Stimulated activated CD8-positive, alpha-beta memory T cell treated with anti-CD3 and anti-CD28 coated beads, Interleukin-15, amount 100 ng/mL, for 24 hours (primary cell): ENCODE data around the gene CLEC12A.
"Not testable (repeated sequence)": the region's sequence is repeated elsewhere in the genome, so short reads cannot be mapped to it uniquely, and the experiment has no call there.

ENCODE experiments used
- DNase-seq: peaks from one replicate; pipeline ENCODE4 v3.0.0-alpha.2; 2020; ENCODE audit warnings: low read depth

The CLEC12A gene

DNA sequence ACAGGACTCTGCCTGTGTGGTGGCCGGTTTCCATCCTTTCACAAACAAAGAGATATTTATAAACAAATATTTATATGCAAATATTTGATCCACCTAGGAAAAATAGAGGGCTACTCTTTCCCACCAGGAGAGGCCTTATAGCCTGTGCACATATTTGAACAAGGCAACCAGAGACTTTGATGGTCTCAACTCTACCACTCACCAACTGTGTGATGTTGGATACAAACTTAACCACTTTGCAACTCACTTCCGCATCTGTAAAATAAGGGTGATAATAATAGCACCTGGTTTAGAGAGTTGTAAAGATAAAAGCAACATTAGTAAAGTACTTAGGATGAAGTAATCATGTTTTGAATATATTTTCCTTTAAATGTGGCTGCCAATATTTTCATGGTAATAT lies 1.5 kb upstream of the CLEC12A start:
- no peak for DNase-seq

DNA sequence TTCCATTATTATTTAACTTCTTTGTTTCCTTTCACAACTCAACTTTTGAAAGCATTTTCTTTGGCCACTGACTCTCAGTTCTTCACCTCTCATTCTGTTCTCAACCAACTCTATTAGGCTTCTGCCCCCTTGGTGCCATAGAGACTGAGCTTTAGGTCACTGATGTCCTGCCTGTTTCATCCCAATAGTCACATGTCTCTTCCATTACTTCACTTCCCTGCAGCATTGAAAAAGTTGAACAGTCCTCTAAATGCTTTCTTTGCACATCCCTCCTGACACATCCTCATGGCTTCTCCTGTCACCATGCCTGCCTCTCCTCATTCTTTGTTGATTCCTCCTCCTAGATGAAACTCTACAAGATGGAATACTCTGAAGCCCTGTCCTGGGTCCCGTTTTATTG lies 2.7 kb downstream of the CLEC12A start:
- DNase-seq: no peak

GRCh38 chr12:9974731-9975130 lies 3.5 kb downstream of the CLEC12A start:
- DNase-seq: not testable (repeated sequence)

DNA sequence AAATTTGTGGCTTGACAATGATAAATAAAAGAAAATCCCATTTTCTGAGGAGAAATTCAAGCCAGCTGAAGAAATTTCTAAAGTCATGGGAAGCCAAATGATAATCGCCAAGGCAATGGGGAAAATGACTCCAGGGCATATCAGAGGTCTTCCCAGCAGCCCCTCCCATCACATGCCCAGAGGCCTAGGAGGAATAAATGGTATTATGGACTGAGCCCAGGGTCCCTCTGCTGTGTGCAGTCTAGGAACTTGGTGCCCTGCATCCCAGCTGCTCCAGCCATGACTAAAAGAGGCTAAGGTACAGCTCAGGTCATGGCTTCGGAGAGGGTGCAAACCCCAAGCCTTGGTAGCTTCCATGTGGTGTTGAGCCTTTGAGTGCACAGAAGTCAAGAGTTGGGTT lies 4.4 kb downstream of the CLEC12A start:
- no peak for DNase-seq

- DNase-seq: not testable (repeated sequence)
Measured at GRCh38 chr12:9976626-9977025, 5.4 kb downstream of the CLEC12A start.

- no peak for DNase-seq
Measured at GRCh38 chr12:9977916-9978315, 6.7 kb downstream of the CLEC12A start.

DNA sequence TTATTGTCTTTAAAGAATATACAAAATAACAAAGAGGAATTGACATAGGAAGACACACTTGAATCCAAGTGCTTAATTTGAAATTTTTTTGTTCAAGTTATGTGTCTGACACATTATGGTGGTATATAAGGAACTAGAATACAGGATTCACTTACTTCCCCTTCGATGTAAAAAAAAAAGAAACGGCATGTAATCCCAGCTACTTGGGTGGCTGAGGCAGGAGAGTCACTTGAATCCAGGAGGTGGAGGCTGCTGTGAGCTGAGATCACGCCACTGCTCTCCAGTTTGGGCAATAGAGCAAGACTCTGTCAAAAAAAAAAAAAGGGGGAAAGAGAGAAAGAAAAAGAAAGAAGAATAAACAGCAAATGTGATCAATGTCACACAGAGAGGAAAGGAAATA lies 8.9 kb downstream of the CLEC12A start:
- DNase-seq: no peak

GRCh38 chr12:9991876-9992275 lies 20.7 kb downstream of the CLEC12A start:
- DNase-seq: no peak

DNA sequence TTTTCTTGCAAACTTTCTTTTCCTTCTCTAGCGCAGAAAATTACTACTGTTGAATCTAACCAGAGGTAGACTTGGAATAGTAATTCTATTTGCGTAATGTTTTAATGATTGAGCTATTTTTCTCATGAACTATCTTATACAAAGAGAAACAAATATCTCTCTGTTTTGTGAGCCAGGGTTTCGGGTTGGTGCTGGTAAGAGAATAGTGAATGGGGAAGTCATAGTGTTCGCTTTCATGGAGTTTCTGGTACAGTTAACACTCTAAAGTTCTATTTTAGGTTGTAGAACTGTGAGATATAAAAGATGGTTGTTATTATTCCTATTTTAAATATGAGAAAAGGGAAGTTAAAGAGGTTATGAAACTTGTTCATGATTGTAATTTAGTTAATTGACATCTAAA lies 21.1 kb downstream of the CLEC12A start:
- DNase-seq: no peak

DNA sequence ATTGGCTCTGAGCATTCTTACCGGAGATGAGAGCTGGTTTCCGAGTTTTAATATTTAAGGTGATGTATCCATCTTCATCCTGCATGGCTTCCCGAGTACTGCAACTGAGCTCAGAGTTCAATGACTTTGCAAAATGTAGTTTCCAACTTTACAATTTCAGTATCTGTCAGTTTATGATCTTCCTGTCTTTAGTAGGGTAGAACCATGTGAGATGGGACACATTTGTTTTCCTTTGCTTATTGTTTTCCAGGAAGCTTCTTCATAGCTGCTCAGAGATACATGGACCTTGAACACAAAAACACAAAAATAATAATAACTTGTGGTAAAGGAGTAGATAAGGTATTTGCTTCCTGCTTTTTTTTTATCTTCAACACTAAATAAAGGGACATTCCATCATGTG lies 27.8 kb downstream of the CLEC12A start, which contains the start of gene CLEC1B:
CLEC1B (minus strand) TSS at position 106 of the 400 bp plus-strand sequence; CDS start at position 85, 21 bp downstream.
- DNase-seq: no peak

DNA sequence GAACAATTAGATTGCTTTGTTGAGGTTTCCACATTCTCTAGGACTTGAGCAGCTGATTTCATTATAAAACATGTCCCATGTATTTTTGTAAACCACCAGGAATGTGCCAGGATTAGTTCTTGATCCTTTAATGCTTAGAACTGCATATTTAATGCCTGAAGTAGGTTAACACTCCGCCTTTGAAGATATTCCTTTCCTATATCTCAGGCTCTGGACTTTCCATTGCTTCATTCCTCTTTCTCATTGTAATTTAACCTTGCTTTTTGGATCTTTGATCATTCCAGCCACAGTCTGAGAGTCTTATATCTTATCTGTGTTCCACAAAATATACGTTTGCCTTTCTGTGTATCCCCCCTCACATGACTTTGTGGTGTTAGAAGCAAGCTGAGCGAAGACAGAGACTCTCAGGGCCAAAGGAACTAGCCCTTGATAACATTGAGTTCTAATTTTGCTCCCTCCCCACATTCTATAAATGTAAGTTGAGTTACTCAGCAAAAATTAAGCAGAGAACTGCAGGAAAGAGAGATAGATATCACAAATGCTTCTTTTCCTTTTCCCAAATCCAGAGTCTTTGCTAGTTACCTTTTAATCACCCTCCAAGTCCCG lies 30.1 kb downstream of the CLEC12A start:
- no peak for DNase-seq

DNA sequence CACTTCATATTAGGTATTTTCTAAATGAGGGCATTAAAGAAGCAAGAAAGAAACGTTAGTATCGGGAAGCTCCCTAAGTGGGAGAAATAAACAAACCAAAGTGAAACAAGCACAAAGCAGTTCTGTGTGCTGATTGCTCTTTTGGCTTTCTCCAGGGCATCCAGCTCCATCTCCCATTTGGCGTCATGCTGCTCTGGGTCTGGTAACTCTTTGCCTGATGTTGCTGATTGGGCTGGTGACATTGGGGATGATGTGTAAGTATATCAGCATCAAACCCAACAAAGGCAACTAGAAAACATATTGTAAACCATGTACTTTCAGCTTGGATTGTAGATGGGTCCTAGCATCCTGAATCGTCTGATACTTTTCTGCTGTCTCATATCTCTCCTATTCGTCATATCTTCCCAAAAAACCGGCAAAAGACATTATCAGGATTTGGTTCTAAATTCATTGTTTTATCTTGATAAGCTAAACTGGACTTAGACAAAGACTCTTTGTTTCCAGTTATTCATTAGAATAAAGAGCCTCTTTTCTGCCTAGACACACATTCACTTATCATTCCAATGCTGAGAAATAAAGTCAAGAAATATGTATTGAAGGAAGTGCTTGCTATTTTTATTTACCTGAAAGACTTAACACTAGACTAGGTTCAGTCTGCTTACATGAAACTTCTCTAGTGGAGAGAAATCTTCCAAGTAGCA lies 41.6 kb downstream of the CLEC12A start:
- no peak for DNase-seq

- DNase-seq: no peak
Measured at GRCh38 chr12:10015450-10015849, 44.2 kb downstream of the CLEC12A start.

DNA sequence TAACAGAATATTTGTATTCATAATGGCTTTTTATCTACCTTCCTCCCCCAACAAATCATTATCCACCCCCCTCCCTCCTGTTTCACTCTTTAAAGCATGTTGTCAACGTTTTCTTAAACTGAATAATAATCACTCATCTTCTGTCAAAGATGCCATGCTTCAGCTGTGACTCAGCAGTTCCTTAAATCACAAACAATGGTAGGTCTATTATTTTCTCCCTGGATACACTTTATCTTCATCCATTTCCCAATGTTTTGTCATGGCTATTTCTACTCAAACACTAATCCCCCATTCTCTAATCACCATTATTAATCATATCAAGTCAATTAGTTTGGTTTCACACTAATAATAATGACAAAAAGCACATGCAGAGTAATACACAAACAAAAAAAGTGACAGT lies 45.7 kb downstream of the CLEC12A start:
- no peak for DNase-seq

DNA sequence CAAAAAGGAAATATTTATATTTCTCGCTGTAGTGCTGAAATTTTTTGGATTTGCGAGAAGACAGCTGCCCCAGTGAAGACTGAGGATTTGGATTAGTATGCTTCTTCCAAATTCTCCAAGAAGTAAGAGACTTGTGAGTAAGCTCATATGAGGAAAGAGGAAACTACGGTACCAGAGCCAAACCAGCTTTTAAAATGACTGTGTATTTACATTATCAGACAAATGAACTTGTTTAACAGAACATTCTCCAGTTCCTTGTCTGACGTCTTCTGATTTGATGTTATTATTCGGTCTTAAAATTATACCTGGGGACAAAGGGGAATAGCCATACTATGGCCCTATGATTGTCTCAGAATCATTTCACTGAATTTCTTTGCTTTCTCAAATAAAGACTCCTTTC lies 47.2 kb downstream of the CLEC12A start:
- no peak for DNase-seq

- no peak for DNase-seq
Measured at GRCh38 chr12:10021342-10021741, 50.1 kb downstream of the CLEC12A start.

DNA sequence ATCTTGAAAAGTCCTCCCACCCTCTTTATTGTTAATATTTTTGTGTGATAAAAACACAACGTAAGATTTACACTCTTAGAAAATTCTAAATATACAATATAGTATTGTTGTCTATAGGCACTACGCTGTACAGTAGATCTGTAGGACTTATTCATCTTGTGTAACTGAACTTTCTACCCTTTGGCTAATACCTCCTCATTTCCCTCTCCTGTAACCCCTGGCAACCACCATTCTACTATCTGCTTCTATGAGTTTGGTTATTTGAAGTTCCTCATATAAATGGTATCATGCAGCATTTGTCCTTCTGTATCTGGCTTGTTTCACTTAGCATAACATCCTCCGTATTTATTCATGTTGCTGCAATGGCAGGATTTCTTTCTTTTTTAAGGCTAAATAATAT lies 54.0 kb downstream of the CLEC12A start:
- DNase-seq: no peak

DNA sequence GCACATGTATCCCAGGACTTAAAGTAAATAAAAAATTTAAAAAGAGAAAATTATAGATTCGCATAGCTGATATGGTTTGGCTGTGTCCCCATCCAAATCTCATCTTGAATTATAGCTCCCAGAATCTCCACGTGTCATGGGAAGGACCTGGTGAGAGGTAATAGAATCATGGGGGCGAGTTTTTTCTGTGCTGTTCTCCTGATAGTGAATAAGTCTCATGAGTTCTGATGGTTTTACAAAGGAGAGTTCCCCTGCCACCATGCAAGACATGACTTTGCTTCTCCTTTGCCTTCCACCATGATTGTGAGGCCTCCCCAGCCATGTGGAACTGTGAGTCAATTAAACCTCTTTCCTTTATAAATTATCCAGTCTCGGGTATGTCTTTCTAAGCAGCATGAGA lies 55.5 kb downstream of the CLEC12A start:
- DNase-seq: not testable (repeated sequence)

DNA sequence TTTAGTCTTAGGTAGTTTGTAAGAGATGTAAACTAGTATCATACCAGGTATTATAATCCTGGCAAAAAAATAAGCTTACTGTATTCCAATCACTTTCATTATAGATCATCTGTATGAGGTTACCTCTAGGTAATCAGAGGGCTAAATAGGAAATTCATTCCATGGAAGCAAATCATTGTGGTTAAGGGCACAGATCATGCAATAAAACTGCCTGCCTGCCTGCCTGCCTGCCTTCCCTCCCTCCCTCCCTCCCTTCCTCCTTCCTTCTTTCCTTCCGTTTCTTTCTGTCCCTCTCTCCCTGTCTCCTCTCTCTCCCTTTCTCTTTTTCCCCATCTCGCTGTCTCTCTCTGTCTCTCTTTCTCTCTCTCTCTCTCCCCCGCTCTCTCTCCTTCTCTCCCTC lies 56.1 kb downstream of the CLEC12A start:
- no peak for DNase-seq

DNA sequence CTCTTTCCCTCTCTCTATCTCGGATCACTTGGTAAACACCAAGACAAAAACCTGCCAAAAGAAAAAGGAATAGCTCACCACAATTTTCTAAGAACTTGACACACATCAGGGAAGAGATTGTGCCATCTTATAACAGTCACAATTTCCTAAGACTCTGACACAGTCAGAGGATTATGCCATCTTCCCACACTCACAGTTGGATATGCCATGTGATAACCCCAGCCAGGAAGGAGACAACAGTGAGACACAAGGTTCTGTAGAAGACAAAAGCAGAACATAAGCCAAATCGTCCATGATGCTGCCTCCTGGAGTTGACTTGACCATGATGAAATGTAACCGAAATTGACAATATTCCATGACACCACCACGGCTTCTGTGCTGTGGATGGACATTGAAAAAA lies 56.5 kb downstream of the CLEC12A start:
- no peak for DNase-seq

- no peak for DNase-seq
Measured at GRCh38 chr12:10030446-10030845, 59.2 kb downstream of the CLEC12A start, which contains the start of gene CLEC9A. Gene CLEC9A, plus strand, starts transcription at chr12:10030682. Its CDS starts 22,006 bp downstream, at chr12:10052688.

DNA sequence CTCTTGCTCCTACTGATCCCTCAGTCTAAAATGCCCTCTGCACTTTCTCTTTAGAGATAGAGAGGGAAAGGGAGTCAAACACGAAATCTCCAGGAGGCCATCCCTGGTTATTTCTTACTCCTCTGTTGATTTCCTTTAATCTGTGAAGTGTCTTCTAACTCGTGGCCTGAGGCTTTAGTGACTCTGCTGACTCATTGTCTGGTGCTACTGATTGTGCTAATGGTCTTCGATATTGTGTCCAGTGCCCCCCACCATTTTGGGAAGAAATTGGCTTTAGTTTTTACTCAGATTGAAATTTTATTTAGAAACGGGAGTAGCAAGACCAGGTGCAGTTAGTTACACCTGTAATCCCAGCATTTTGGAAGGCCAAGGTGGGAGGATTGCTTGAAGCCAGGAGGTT lies 60.1 kb downstream of the CLEC12A start:
- DNase-seq: no peak

- DNase-seq: no peak
Measured at GRCh38 chr12:10031771-10032175, 60.6 kb downstream of the CLEC12A start.
